Gastrocnemius medialis (tissue), 4 donors: ENCODE results near the gene PBRM1. TPM values are rescaled to one million over a fixed set of nuclear protein-coding genes. Genes with fewer than 3 reads are reported as not detected.

Experiments used
- ATAC-seq, 2 donors: fragments of 150-250 bp; one replicate each; pipeline ENCODE4 v1.9.1; 2016
- DNase-seq, 2 donors: peaks; one replicate each; pipeline ENCODE4 v3.0.0-alpha.2; 2019
- H3K27ac ChIP-seq, 4 donors: fragments of 200-600 bp; sonication (generic); 1 replicate in 1 of 4; 2 replicates in 3 of 4; pipeline ENCODE4 v1.5.1; 2016 to 2018; ENCODE audit warnings: mild to moderate bottlenecking in 2 of 4, moderate library complexity in 1 of 4
- H3K27me3 ChIP-seq, 3 donors: fragments of 200-600 bp; sonication (generic) in 2 of 3; 1 replicate in 1 of 3; 2 replicates in 2 of 3; pipeline versions ENCODE4 v1.5.1 to v1.6.0; 2016 to 2019; ENCODE audit warnings: mild to moderate bottlenecking in 1 of 3, moderate library complexity in 1 of 3
- H3K36me3 ChIP-seq, 2 donors: fragments of 200-600 bp; sonication (generic) in 1 of 2; one replicate each; pipeline ENCODE4 v1.5.1; 2017 to 2018
- H3K4me1 ChIP-seq, 2 donors: fragments of 200-600 bp; sonication (generic) in 1 of 2; one replicate each; pipeline ENCODE4 v1.5.1; 2016 to 2017; ENCODE audit warnings: mild to moderate bottlenecking in 2 of 2
- H3K4me3 ChIP-seq, 4 donors: fragments of 200-600 bp; sonication (generic) in 3 of 4; 1 replicate in 1 of 4; 2 replicates in 3 of 4; pipeline ENCODE4 v1.5.1; 2016 to 2019; ENCODE audit warnings: mild to moderate bottlenecking in 2 of 4
- H3K9me3 ChIP-seq, 3 donors: fragments of 200-600 bp; sonication (generic) in 2 of 3; 1 replicate in 1 of 3; 2 replicates in 2 of 3; pipeline ENCODE4 v1.5.1; 2016 to 2019
- POLR2A ChIP-seq, 2 donors: fragments of 450-650 bp; IDR thresholded peaks; one replicate each; pipeline ENCODE4 v1.6.1; 2017; ENCODE audit warnings: antibody characterized with exemption in 2 of 2, mild to moderate bottlenecking in 2 of 2, moderate library complexity in 2 of 2
- in situ Hi-C, 4 donors: fragments of 200-750 bp; cut with MboI; loops; one replicate each; pipeline versions ENCODE4 v1.15.0 to v1.8.0; 2017; ENCODE audit warnings: low sequenced_read_pairs in 4 of 4
- intact Hi-C: fragments of 100-400 bp; cut with DNase I; formaldehyde crosslinking; loops from one replicate; pipeline ENCODE4 v1.15.1; 2023; ENCODE audit warnings: low total_unique reads
- total RNA-seq, 4 donors: library from RNA; depleted of rRNA; stranded (reverse); fragments of >200 nt; gene quantifications; one replicate each; pipeline versions ENCODE4 v1.1.0 to v1.2.3, GENCODE V29; 2016
- TF ChIP-seq, protein P1 (sequence below), 5 experiments: fragments of 450-650 bp in 3 of 5; fragments of 200-600 bp in 2 of 5; sonication (generic) in 2 of 5; IDR thresholded peaks in 4 of 5; conservative IDR thresholded peaks in 1 of 5; 1 replicate in 4 of 5; 2 replicates in 1 of 5; pipeline ENCODE4 v1.5.1; 2016 to 2019; ENCODE audit warnings: antibody characterized with exemption in 5 of 5, mild to moderate bottlenecking in 3 of 5, moderate library complexity in 3 of 5

PBRM1 gene
- total RNA-seq, 4 donors from 2014 or later, result 22.9 to 45.2 (median 27.5) TPM

DNA sequence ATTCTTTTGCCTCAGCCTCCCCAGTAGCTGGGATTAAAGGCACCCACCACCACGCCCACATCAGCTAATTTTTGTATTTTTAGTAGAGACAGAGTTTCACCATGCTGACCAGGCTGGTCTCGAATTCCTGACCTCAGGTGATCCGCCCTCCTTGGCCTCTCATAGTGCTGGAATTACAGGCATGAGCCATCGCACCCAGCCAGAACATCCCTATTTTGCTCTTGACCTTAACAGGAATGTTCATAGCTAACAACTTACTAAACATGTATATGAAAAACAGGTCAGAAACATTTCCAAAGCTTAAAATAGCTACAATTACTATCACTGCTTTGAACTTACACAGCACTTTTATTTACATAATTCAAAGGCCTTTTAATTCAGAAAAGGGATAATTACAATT lies 115.6 kb downstream of the PBRM1 start:
- Histone ChIP-seq H3K36me3 (peaks cover 0 to 38% of the 10 kb centered on the region in 2 donors), H3K27ac (no peak overlapping the region), H3K4me3 (no peak overlapping the region), H3K27me3 (no peaks in the 10 kb centered on the region), H3K9me3 (no peaks in the 10 kb centered on the region), H3K4me1 (peaks cover 0 to 4% of the 10 kb centered on the region in 2 donors)
- ATAC-seq (no peak), DNase-seq (no peak)
- intact Hi-C loops, result no loop called here
- in situ Hi-C loops, result no loop called here
- TF ChIP-seq, protein P1, sequence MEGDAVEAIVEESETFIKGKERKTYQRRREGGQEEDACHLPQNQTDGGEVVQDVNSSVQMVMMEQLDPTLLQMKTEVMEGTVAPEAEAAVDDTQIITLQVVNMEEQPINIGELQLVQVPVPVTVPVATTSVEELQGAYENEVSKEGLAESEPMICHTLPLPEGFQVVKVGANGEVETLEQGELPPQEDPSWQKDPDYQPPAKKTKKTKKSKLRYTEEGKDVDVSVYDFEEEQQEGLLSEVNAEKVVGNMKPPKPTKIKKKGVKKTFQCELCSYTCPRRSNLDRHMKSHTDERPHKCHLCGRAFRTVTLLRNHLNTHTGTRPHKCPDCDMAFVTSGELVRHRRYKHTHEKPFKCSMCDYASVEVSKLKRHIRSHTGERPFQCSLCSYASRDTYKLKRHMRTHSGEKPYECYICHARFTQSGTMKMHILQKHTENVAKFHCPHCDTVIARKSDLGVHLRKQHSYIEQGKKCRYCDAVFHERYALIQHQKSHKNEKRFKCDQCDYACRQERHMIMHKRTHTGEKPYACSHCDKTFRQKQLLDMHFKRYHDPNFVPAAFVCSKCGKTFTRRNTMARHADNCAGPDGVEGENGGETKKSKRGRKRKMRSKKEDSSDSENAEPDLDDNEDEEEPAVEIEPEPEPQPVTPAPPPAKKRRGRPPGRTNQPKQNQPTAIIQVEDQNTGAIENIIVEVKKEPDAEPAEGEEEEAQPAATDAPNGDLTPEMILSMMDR (IDR thresholded peaks at IDR 0.05 in 4 of 5, conservative IDR thresholded peaks at IDR 0.05 in 1 of 5), result no peak
- no peak for TF ChIP-seq POLR2A (IDR thresholded peaks at IDR 0.05)

DNA sequence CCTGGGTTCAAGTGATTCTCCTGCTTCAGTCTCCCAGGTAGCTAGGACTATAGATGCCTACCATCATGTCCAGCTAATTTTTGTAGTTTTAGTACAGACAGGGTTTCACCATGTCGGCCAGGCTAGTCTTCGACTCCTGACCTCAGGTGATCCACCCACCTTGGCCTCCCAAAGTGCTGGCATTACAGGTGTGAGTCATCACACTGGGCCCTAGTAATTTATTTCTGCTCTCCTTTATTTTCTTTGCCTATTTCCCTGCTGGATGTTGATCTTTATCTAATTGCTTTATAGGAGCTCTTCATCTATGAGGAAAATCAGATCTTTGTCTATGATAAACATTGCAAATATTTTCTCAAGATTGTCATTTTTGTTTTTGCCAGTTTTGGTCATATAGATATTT lies 117.6 kb downstream of the PBRM1 start:
- intact Hi-C loops, result no loop called here
- Histone ChIP-seq H3K36me3 (peaks cover 7 to 33% of the 10 kb centered on the region in 2 donors), H3K9me3 (no peaks in the 10 kb centered on the region), H3K4me1 (peaks cover 0 to 4% of the 10 kb centered on the region in 2 donors), H3K27ac (no peak overlapping the region), H3K4me3 (no peak overlapping the region), H3K27me3 (no peaks in the 10 kb centered on the region)
- in situ Hi-C loops, result no loop called here
- no peak for DNase-seq
- ATAC-seq, result no peak
- TF ChIP-seq POLR2A (IDR thresholded peaks at IDR 0.05), result no peak
- TF ChIP-seq, protein P1 (IDR thresholded peaks at IDR 0.05 in 4 of 5, conservative IDR thresholded peaks at IDR 0.05 in 1 of 5), result no peak

- ATAC-seq (no peak), DNase-seq (no peak)
- Histone ChIP-seq H3K36me3 (peaks cover 7 to 60% of the 10 kb centered on the region in 2 donors), H3K4me1 (no peaks in the 10 kb centered on the region), H3K27me3 (no peaks in the 10 kb centered on the region), H3K27ac (no peak overlapping the region), H3K9me3 (no peaks in the 10 kb centered on the region), H3K4me3 (no peak overlapping the region)
- in situ Hi-C loops (no loop called here), intact Hi-C loops (no loop called here)
- no peak for TF ChIP-seq POLR2A (IDR thresholded peaks at IDR 0.05)
- TF ChIP-seq, protein P1 (IDR thresholded peaks at IDR 0.05 in 4 of 5, conservative IDR thresholded peaks at IDR 0.05 in 1 of 5), result no peak
Observed at GRCh38 chr3:52563984-52564383, 121.7 kb downstream of the PBRM1 start.

GRCh38 chr3:52561028-52561747 lies 124.5 kb downstream of the PBRM1 start:
- Histone ChIP-seq H3K4me1 (no peaks in the 10 kb centered on the region), H3K27ac (no peak overlapping the region), H3K9me3 (no peaks in the 10 kb centered on the region), H3K27me3 (no peaks in the 10 kb centered on the region), H3K36me3 (peaks cover 7 to 74% of the 10 kb centered on the region in 2 donors), H3K4me3 (no peak overlapping the region)
- in situ Hi-C loops, result no loop called here
- DNase-seq, result no peak
- TF ChIP-seq, protein P1 (IDR thresholded peaks at IDR 0.05 in 4 of 5, conservative IDR thresholded peaks at IDR 0.05 in 1 of 5), result no peak
- no peak for TF ChIP-seq POLR2A (IDR thresholded peaks at IDR 0.05)
- no peak for ATAC-seq
- intact Hi-C loops, result no loop called here
